Measurements from ENCODE around the gene TRANK1. TPM values are rescaled to one million over a fixed set of nuclear protein-coding genes. Genes with fewer than 3 reads are reported as not detected.

Gene TRANK1

GRCh38 chr3:36777424-36778218 lies 167.2 kb downstream of the TRANK1 start:
- WGBS = 87% methylated on average over 1 of the region's 2 CpGs

More at GRCh38 chr3:36777424-36778218, 167.2 kb downstream of the TRANK1 start:
- no peak for DNase-seq
- H3K27me3 ChIP-seq (ENCODE audit: control insufficient read depth in 1 of 2, insufficient read depth in 1 of 2, low read length in 2 of 2) = peaks cover 0 to 9% of the 10 kb centered on the region in 2 experiments
- no peaks in the 10 kb centered on the region for H3K36me3 ChIP-seq (ENCODE audit: control insufficient read depth in 1 of 2, insufficient read depth in 2 of 2, low read depth in 1 of 2, low read length in 2 of 2)
- no peak overlapping the region for H3K27ac ChIP-seq (ENCODE audit: low read length, poor library complexity, severe bottlenecking)
- H3K79me1 ChIP-seq (replicated peaks; ENCODE audit: low read length, poor library complexity, severe bottlenecking) = no peaks in the 10 kb centered on the region
- no peak overlapping the region for H3K4me2 ChIP-seq (ENCODE audit: low read length, poor library complexity, severe bottlenecking)
- H2BK5ac ChIP-seq (ENCODE audit: low read depth, low read length, poor library complexity, severe bottlenecking) = no peak overlapping the region
- H2BK12ac ChIP-seq (ENCODE audit: low read length in 2 of 2) = no peak overlapping the region
- H2AFZ ChIP-seq (ENCODE audit: low read depth, low read length) = no peak overlapping the region
- H3K14ac ChIP-seq (ENCODE audit: low read length in 2 of 2) = peak overlapping the region in 1 of 2 experiments; percentile 39
- H4K91ac ChIP-seq (ENCODE audit: low read length) = no peak overlapping the region
- H3K4me1 ChIP-seq (ENCODE audit: control insufficient read depth, insufficient read depth, low read depth, low read length) = no peaks in the 10 kb centered on the region
- H3K23ac ChIP-seq (ENCODE audit: low read length in 2 of 2) = no peak overlapping the region
- no peak overlapping the region for H3K4me3 ChIP-seq (ENCODE audit: insufficient read depth in 1 of 2, low read depth in 1 of 2, low read length in 2 of 2)
- H3K4ac ChIP-seq (ENCODE audit: low read depth in 1 of 2, low read length in 2 of 2) = no peak overlapping the region
- H2BK120ac ChIP-seq (ENCODE audit: low read depth, low read length) = no peak overlapping the region
- no peak overlapping the region for H4K8ac ChIP-seq (ENCODE audit: low read length)
- H2AK5ac ChIP-seq (ENCODE audit: low read length, severe bottlenecking) = no peak overlapping the region
- H3K18ac ChIP-seq (ENCODE audit: low read depth in 1 of 2, low read length in 2 of 2) = no peak overlapping the region
- no peak overlapping the region for H3K9ac ChIP-seq (ENCODE audit: low read length)
- no peaks in the 10 kb centered on the region for H3K9me3 ChIP-seq (ENCODE audit: control insufficient read depth, low read length)
- H2BK15ac ChIP-seq (ENCODE audit: low read depth, poor library complexity, severe bottlenecking) = no peak overlapping the region

Small RNAs within 50 kb of the gene (small RNA-seq; reads per million reads assigned to genes)
- not detected for gene RNU6ATAC4P (ENCODE audit: low read depth)
